Kidney epithelial cell (primary cell): ENCODE measurements around the gene LAIR2. TPM values are rescaled to one million over a fixed set of nuclear protein-coding genes. Genes with fewer than 3 reads are reported as not detected.

Experiments
- DNase-seq: peaks from one replicate; pipeline ENCODE4 v3.0.0-alpha.2; 2010; ENCODE audit warnings: low read depth
- H3K27me3 ChIP-seq: 2 replicates; pipeline ENCODE4 v1.6.0; 2011; ENCODE audit warnings: low read length; ENCODE audit not compliant: control insufficient read depth, insufficient read depth
- H3K36me3 ChIP-seq: 2 replicates; pipeline ENCODE4 v1.5.1; 2011; ENCODE audit warnings: low read length; ENCODE audit not compliant: control insufficient read depth, insufficient read depth
- H3K4me3 ChIP-seq: 2 replicates; pipeline ENCODE4 v1.5.1; 2011; ENCODE audit warnings: low read depth, mild to moderate bottlenecking, control low read depth, low read length
- total RNA-seq: library from RNA; depleted of rRNA; stranded (reverse); fragments of >200 nt; gene quantifications from 2 replicates; pipeline ENCODE4 v1.2.3, GENCODE V29; 2015
- TF ChIP-seq, protein P1 (sequence below): IDR thresholded peaks from 2 replicates; pipeline ENCODE4 v1.5.1; 2011; ENCODE audit warnings: mild to moderate bottlenecking, moderate library complexity, low read length, control low read depth, inconsistent platforms; ENCODE audit not compliant: insufficient read depth, poor library complexity, severe bottlenecking

The LAIR2 gene
- total RNA-seq, 1 donor from 2014 or later: not detected

DNA sequence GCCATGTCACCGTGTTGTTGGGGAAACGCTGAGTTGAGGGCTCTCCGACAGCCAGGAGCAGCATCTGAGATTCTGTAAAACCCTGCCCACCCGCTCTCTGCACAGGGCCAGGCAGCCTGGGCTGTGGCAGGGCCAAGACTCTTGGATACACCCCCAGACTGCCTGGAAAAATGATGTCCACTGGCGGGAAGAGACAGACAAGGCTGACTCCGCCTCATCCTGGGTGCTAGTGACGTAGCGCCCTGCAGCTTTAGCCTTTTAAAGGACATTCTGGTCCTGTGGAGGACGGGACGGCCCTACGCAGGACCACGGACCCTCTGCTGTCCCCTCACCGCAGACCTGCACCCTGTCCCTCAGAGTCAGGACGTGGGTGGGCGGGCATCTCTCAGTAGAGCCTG lies 50.3 kb downstream of the LAIR2 start:
- Histone ChIP-seq H3K4me3 (no peak overlapping the region), H3K27me3 (no peaks in the 10 kb centered on the region), H3K36me3 (no peaks in the 10 kb centered on the region)
- TF ChIP-seq, protein P1, sequence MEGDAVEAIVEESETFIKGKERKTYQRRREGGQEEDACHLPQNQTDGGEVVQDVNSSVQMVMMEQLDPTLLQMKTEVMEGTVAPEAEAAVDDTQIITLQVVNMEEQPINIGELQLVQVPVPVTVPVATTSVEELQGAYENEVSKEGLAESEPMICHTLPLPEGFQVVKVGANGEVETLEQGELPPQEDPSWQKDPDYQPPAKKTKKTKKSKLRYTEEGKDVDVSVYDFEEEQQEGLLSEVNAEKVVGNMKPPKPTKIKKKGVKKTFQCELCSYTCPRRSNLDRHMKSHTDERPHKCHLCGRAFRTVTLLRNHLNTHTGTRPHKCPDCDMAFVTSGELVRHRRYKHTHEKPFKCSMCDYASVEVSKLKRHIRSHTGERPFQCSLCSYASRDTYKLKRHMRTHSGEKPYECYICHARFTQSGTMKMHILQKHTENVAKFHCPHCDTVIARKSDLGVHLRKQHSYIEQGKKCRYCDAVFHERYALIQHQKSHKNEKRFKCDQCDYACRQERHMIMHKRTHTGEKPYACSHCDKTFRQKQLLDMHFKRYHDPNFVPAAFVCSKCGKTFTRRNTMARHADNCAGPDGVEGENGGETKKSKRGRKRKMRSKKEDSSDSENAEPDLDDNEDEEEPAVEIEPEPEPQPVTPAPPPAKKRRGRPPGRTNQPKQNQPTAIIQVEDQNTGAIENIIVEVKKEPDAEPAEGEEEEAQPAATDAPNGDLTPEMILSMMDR: no peak
- no peak for DNase-seq

DNA sequence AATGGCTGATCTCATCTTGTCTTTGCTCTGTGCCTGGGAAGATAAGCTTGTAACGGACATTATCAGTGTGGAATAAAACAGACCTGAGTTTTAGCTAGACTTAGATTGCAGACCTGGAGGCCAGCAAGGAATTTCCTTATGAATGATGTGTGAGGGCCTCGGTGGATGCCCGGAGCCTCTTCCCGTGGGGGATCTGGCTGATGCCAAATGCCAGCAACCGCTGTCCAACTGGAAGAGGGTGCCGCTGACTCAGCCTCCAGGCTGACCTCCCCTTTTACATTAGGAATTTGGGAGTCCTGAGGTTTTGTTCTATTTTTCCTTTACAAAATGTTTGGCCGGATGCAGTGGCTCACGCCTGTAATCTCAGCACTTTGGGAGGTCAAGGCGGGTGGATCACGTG lies 51.4 kb downstream of the LAIR2 start:
- Histone ChIP-seq H3K36me3 (no peaks in the 10 kb centered on the region), H3K27me3 (no peaks in the 10 kb centered on the region), H3K4me3 (no peak overlapping the region)
- DNase-seq: no peak
- TF ChIP-seq, protein P1: no peak

DNA sequence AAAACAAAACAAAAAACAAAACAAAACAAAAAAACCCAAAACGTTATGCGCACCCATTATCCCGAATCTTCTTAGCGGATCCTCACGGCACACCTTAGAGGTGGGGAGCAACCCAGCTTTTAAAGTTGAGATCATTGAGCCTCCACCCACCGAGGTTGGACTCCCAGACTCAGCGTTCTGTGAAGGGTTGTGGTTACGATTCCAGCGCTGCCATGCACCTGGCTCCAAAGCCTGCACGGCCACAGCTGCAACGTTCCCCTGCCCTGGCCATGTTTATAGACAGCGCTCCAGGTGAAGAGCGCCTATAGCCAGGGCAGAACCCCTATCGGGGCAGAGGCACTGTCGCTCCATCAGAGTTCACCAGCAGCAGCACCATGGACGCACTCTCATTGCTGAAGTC lies 52.3 kb downstream of the LAIR2 start:
- Histone ChIP-seq H3K27me3 (no peaks in the 10 kb centered on the region), H3K36me3 (no peaks in the 10 kb centered on the region), H3K4me3 (no peak overlapping the region)
- TF ChIP-seq, protein P1: no peak
- DNase-seq: no peak

DNA sequence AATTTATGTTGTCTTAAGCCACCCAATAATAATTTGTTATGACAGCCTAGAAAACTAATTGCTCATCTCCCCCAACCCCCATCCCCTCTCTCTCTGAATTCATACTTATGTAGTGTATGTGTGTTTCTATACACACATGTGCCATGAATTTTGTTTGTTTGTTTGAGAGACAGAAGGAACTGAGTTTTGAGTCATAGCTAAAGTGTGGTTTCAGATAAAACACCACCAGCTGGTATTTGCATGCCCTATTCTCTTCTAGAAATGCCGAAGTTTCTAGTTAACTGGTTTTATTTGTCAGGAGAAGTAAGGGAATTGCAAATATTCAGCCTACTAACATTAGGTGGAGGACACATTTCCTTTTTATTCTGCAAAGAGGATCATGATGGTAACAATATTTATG lies 53.6 kb downstream of the LAIR2 start:
- Histone ChIP-seq H3K27me3 (no peaks in the 10 kb centered on the region), H3K36me3 (no peaks in the 10 kb centered on the region), H3K4me3 (no peak overlapping the region)
- TF ChIP-seq, protein P1: no peak
- DNase-seq: no peak

DNA sequence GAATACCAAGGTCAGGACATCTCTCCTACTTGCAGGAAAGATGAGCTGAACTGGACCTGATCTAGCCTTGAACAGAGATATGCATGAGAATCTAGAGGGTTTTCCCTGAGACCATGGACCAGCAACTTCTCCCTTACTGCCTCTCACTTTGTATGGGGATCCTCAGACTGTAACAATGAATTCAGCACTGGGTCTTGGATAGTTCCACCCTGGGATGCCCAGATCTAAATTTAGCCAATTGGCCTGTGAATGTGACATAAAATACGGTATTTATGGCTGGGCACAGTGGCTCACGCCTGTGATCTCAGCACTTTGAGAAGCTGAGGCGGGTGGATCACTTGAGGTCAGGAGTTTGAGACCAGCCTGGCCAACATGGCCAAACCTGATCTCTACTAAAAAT lies 55.7 kb downstream of the LAIR2 start:
- TF ChIP-seq, protein P1: no peak
- Histone ChIP-seq H3K36me3 (no peaks in the 10 kb centered on the region), H3K4me3 (no peak overlapping the region), H3K27me3 (no peaks in the 10 kb centered on the region)
- DNase-seq: no peak

Other genes with a start within 250 kb of the LAIR2 start
- gene LILRB5, start 245.6 kb upstream of the LAIR2 start, total RNA-seq: 0.04 TPM in 1 of 2 replicates, not detected in the other
- gene LILRB2, start 221.7 kb upstream of the LAIR2 start, total RNA-seq: not detected in 2 replicates
- gene LILRA5, start 189.7 kb upstream of the LAIR2 start, total RNA-seq: 1.9 TPM in 1 of 2 replicates, not detected in the other
- not detected in 2 replicates for gene LILRA4, start 163.7 kb upstream of the LAIR2 start, total RNA-seq
- gene LAIR1, start 137.9 kb upstream of the LAIR2 start, total RNA-seq: 1.0 TPM in 1 of 2 replicates, not detected in the other
- not detected in 2 replicates for gene TTYH1, start 87.4 kb upstream of the LAIR2 start, total RNA-seq
- 61.3 and 62.8 TPM in 2 replicates for gene LENG8, start 53.6 kb upstream of the LAIR2 start, total RNA-seq
- 0.75 and 3.6 TPM in 2 replicates for gene LENG9, start 39.1 kb upstream of the LAIR2 start, total RNA-seq
- 21.4 and 24.4 TPM in 2 replicates for gene CDC42EP5, start 29.5 kb upstream of the LAIR2 start, total RNA-seq
- gene LILRA2, start 71.0 kb downstream of the LAIR2 start, total RNA-seq: not detected in 2 replicates
- gene LILRA1, start 90.8 kb downstream of the LAIR2 start, total RNA-seq: not detected in 2 replicates
- gene LILRB1, start 127.7 kb downstream of the LAIR2 start, total RNA-seq: not detected in 2 replicates
- 2.7 TPM in 1 of 2 replicates, not detected in the other for gene LILRB4, start 160.2 kb downstream of the LAIR2 start, total RNA-seq
- gene KIR3DL3, start 221.6 kb downstream of the LAIR2 start, total RNA-seq: not detected in 2 replicates
- not detected in 2 replicates for gene KIR2DL3, start 235.7 kb downstream of the LAIR2 start, total RNA-seq